ENCODE data around the gene TUBGCP5.
"Not testable (repeated sequence)": the region's sequence is repeated elsewhere in the genome, so short reads cannot be mapped to it uniquely, and the experiment has no call there.

TUBGCP5 gene

DNA sequence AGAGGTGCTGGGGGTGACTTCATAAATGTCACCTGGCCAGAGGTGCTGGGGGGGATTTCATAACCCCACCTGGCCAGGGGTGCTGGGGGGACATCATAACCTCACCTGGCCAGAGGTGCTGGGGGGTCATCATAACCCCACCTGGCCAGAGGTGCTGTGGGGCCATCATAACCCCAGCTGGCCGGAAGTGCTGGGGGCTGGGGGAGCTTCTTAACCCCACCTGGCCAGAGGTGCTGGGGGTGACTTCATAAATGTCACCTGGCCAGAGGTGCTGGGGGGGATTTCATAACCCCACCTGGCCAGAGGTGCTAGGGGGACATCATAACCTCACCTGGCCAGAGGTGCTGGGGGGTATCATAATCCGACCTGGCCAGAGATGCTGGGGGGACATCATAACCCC is 4.6 kb upstream of the TUBGCP5 start:
- H3K4me1 ChIP-seq (ENCODE audit: control insufficient read depth, insufficient read depth, low read length, poor library complexity, severe bottlenecking); DNase-seq; H3K27me3 ChIP-seq (replicated peaks; ENCODE audit: control insufficient read depth, insufficient read depth, low read length, poor library complexity, severe bottlenecking); H3K27ac ChIP-seq (ENCODE audit: insufficient read depth, low read length, poor library complexity, severe bottlenecking); H3K4me3 ChIP-seq (ENCODE audit: insufficient read depth, low read depth, low read length, poor library complexity, severe bottlenecking); H3K9me3 ChIP-seq (ENCODE audit: control insufficient read depth, low read length); H3K36me3 ChIP-seq (ENCODE audit: control insufficient read depth, insufficient read depth, low read length): not testable (repeated sequence)

DNA sequence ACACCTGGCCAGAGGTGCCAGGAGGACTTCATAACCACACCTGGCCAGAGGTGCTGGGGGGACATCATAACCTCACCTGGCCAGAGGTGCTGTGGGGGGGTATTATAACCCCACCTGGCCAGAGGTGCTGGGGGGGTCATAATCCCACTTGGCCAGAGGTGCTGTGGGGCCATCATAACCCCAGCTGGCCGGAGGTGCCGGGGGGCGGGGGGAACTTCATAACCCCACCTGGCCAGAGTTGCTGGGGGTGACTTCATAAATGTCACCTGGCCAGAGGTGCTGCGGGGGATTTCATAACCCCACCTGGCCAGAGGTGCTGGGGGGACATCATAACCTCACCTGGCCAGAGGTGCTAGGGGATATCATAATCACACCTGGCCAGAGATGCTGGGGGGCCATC is 4.2 kb upstream of the TUBGCP5 start:
- not testable (repeated sequence) for H3K9me3 ChIP-seq (ENCODE audit: control insufficient read depth, low read length); H3K27ac ChIP-seq (ENCODE audit: insufficient read depth, low read length, poor library complexity, severe bottlenecking); H3K4me1 ChIP-seq (ENCODE audit: control insufficient read depth, insufficient read depth, low read length, poor library complexity, severe bottlenecking); H3K27me3 ChIP-seq (replicated peaks; ENCODE audit: control insufficient read depth, insufficient read depth, low read length, poor library complexity, severe bottlenecking); DNase-seq; H3K36me3 ChIP-seq (ENCODE audit: control insufficient read depth, insufficient read depth, low read length); H3K4me3 ChIP-seq (ENCODE audit: insufficient read depth, low read depth, low read length, poor library complexity, severe bottlenecking)

DNA sequence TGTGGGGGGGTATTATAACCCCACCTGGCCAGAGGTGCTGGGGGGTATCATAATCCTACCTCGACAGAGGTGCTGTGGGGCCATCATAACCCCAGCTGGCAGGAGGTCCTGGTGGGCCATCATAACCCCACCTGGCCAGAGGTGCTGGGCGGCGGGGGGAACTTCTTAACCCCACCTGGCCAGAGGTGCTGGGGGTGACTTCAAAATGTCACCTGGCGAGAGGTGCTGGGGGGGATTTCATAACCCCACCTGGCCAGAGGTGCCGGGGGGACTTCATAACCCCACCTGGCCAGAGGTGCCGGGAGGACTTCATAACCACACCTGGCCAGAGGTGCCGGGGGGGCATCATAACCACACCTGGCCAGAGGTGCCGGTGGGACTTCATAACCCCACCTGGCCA is 2.4 kb upstream of the TUBGCP5 start:
- not testable (repeated sequence) for DNase-seq; H3K9me3 ChIP-seq (ENCODE audit: control insufficient read depth, low read length); H3K27me3 ChIP-seq (replicated peaks; ENCODE audit: control insufficient read depth, insufficient read depth, low read length, poor library complexity, severe bottlenecking); H3K27ac ChIP-seq (ENCODE audit: insufficient read depth, low read length, poor library complexity, severe bottlenecking); H3K4me3 ChIP-seq (ENCODE audit: insufficient read depth, low read depth, low read length, poor library complexity, severe bottlenecking); H3K36me3 ChIP-seq (ENCODE audit: control insufficient read depth, insufficient read depth, low read length); H3K4me1 ChIP-seq (ENCODE audit: control insufficient read depth, insufficient read depth, low read length, poor library complexity, severe bottlenecking)

DNA sequence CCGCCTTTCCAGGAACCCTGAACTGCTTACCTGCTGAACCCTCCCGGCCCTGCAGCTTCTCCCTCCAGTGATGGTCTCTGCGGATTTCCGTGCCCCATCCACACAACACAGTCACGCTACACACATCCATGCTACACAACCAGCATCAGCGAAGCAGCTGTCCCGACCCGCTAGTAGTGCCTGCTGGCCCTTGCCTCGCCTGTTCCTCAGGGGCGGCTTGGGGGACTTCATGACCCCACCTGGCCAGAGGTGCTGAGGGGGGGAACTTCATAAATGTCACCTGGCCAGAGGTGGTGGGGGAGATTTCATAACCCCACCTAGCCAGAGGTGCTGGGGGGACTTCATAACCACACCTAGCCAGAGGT is 530 bp upstream of the TUBGCP5 start:
- DNase-seq = no peak
- H3K4me1 ChIP-seq (ENCODE audit: control insufficient read depth, insufficient read depth, low read length, poor library complexity, severe bottlenecking) = peaks cover 10% of the 10 kb centered on the region
- peak overlapping the region; percentile 66 for H3K4me3 ChIP-seq (ENCODE audit: insufficient read depth, low read depth, low read length, poor library complexity, severe bottlenecking)
- no peaks in the 10 kb centered on the region for H3K9me3 ChIP-seq (ENCODE audit: control insufficient read depth, low read length)
- H3K27ac ChIP-seq (ENCODE audit: insufficient read depth, low read length, poor library complexity, severe bottlenecking) = no peak overlapping the region
- H3K27me3 ChIP-seq (replicated peaks; ENCODE audit: control insufficient read depth, insufficient read depth, low read length, poor library complexity, severe bottlenecking) = no peaks in the 10 kb centered on the region
- H3K36me3 ChIP-seq (ENCODE audit: control insufficient read depth, insufficient read depth, low read length) = peaks cover 5% of the 10 kb centered on the region

DNA sequence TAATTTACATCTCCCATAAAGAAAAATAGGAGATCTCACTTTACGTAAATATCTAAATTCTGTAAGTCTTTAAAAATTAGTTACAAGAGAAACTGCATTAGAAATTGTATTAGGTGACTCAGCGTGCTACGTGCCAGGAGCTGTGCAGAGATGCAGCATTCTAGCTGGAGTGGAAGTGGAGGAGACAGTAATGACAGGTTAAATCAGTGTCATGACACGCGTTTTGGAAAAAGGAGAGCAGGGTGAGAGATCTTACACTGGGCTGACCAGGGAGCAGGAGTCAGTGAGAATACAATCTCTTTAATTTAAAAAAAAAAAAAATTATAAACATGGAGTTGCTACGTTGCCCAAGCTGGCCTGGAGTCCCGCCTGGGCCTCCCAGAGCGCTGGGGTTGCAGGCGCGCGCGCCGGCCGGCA is 635 bp downstream of the TUBGCP5 start:
- Histone ChIP-seq H3K36me3 (ENCODE audit: control insufficient read depth, insufficient read depth, low read length) (peaks cover 8% of the 10 kb centered on the region), H3K27ac (ENCODE audit: insufficient read depth, low read length, poor library complexity, severe bottlenecking) (peak overlapping the region; percentile 52), H3K27me3 (replicated peaks; ENCODE audit: control insufficient read depth, insufficient read depth, low read length, poor library complexity, severe bottlenecking) (no peaks in the 10 kb centered on the region), H3K9me3 (ENCODE audit: control insufficient read depth, low read length) (no peaks in the 10 kb centered on the region), H3K4me1 (ENCODE audit: control insufficient read depth, insufficient read depth, low read length, poor library complexity, severe bottlenecking) (peaks cover 10% of the 10 kb centered on the region), H3K4me3 (ENCODE audit: insufficient read depth, low read depth, low read length, poor library complexity, severe bottlenecking) (peak overlapping the region; percentile 66)
- no peak for DNase-seq

DNA sequence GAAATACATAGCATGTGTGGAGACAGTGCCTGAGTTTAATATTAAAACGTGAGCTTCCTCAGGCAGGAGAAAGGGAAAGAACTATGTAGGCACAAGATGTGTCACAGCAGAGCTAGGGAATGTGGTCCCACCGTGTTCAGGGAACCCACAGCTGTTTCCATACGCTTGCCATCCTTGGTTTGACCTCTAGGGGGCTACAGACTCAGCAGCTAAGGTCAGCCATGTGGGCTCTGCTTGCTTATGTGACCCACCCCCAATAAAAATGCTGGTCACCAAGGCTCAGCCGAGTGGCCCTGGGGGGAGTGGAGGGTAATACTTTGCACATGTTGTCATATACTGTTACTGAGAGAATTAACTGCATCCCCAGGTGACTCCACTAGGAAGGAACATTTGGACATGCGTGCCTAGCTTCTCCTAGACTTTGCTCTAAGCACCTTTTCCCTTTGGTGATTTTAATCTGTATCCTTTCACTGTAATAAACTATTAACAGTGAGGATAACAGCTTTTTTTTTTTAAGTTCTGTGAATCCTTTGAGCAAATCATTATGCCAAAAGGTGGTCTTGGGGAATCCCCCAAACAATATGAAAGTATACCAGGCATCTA is 3.3 kb downstream of the TUBGCP5 start:
- Histone ChIP-seq H3K9me3 (ENCODE audit: control insufficient read depth, low read length) (no peaks in the 10 kb centered on the region), H3K4me3 (ENCODE audit: insufficient read depth, low read depth, low read length, poor library complexity, severe bottlenecking) (no peak overlapping the region), H3K27me3 (replicated peaks; ENCODE audit: control insufficient read depth, insufficient read depth, low read length, poor library complexity, severe bottlenecking) (no peaks in the 10 kb centered on the region), H3K27ac (ENCODE audit: insufficient read depth, low read length, poor library complexity, severe bottlenecking) (no peak overlapping the region), H3K4me1 (ENCODE audit: control insufficient read depth, insufficient read depth, low read length, poor library complexity, severe bottlenecking) (peaks cover 10% of the 10 kb centered on the region), H3K36me3 (ENCODE audit: control insufficient read depth, insufficient read depth, low read length) (peaks cover 22% of the 10 kb centered on the region)
- DNase-seq = peak in 1 of 3 donors; percentile 30

DNA sequence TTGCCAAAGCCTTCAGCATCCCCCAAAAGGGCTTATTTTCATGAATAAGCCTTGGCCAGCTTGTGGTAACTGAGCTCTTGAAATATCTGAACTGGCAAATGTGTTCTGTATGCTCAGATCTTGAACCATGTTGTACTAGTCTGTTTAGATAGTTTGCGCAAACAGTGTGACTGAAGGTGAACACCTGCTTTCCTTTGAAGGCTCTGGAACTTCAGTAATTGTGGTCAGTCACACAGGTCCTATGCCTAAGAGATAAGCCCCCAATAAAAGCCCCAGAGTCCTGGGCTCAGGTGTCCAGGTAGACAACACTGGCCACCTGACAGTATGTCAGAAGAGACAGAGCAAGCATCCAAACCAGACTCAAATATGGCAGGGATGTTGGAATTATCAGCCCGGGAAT is 5.4 kb downstream of the TUBGCP5 start:
- H3K27ac ChIP-seq (ENCODE audit: insufficient read depth, low read length, poor library complexity, severe bottlenecking) = no peak overlapping the region
- H3K4me3 ChIP-seq (ENCODE audit: insufficient read depth, low read depth, low read length, poor library complexity, severe bottlenecking) = no peak overlapping the region
- DNase-seq = no peak
- no peaks in the 10 kb centered on the region for H3K9me3 ChIP-seq (ENCODE audit: control insufficient read depth, low read length)
- H3K4me1 ChIP-seq (ENCODE audit: control insufficient read depth, insufficient read depth, low read length, poor library complexity, severe bottlenecking) = peaks cover 7% of the 10 kb centered on the region
- H3K27me3 ChIP-seq (replicated peaks; ENCODE audit: control insufficient read depth, insufficient read depth, low read length, poor library complexity, severe bottlenecking) = no peaks in the 10 kb centered on the region
- H3K36me3 ChIP-seq (ENCODE audit: control insufficient read depth, insufficient read depth, low read length) = peaks cover 40% of the 10 kb centered on the region

DNA sequence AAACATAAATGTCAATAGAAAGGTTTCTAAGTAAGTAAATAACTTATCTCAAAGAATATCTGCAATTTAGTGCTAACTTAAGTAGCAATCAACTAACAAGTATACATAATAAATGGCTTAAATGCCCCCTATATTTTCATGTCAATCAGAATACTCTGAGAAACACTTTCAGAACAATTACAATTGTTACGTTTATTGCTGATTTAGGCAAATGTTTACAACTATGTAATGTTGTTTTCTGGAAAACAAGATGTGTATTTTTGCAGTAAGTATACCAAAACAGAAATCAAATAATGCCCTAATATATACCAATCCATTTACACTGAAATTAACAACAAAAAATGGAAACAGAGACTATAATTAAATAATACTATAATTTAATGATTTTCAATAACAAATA is 13.2 kb downstream of the TUBGCP5 start:
- no peak overlapping the region for H3K4me3 ChIP-seq (ENCODE audit: insufficient read depth, low read depth, low read length, poor library complexity, severe bottlenecking)
- no peaks in the 10 kb centered on the region for H3K27me3 ChIP-seq (replicated peaks; ENCODE audit: control insufficient read depth, insufficient read depth, low read length, poor library complexity, severe bottlenecking)
- H3K9me3 ChIP-seq (ENCODE audit: control insufficient read depth, low read length) = no peaks in the 10 kb centered on the region
- H3K36me3 ChIP-seq (ENCODE audit: control insufficient read depth, insufficient read depth, low read length) = peaks cover 66% of the 10 kb centered on the region
- no peaks in the 10 kb centered on the region for H3K4me1 ChIP-seq (ENCODE audit: control insufficient read depth, insufficient read depth, low read length, poor library complexity, severe bottlenecking)
- no peak for DNase-seq
- no peak overlapping the region for H3K27ac ChIP-seq (ENCODE audit: insufficient read depth, low read length, poor library complexity, severe bottlenecking)

DNA sequence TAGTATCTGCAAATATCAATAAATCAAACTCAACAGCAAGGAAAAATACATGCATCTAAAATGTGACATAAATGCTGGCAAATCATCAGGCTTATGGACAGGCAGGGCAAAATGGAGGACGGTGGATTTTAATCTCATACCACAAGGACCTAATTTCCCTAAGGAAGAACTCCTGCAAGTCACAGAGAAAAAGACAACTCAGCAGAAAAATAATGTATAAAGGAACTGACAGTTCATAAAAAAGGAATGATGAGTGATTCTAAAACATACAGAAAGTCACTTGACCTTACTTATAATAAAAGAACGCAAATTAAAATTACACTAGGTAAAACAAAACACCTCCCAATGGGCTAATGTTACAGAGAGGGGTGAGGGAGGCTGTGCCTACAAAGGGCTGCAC is 17.2 kb downstream of the TUBGCP5 start:
- Histone ChIP-seq H3K9me3 (ENCODE audit: control insufficient read depth, low read length) (no peaks in the 10 kb centered on the region), H3K4me3 (ENCODE audit: insufficient read depth, low read depth, low read length, poor library complexity, severe bottlenecking) (no peak overlapping the region), H3K27me3 (replicated peaks; ENCODE audit: control insufficient read depth, insufficient read depth, low read length, poor library complexity, severe bottlenecking) (no peaks in the 10 kb centered on the region), H3K4me1 (ENCODE audit: control insufficient read depth, insufficient read depth, low read length, poor library complexity, severe bottlenecking) (no peaks in the 10 kb centered on the region), H3K27ac (ENCODE audit: insufficient read depth, low read length, poor library complexity, severe bottlenecking) (no peak overlapping the region), H3K36me3 (ENCODE audit: control insufficient read depth, insufficient read depth, low read length) (peaks cover 58% of the 10 kb centered on the region)
- no peak for DNase-seq

DNA sequence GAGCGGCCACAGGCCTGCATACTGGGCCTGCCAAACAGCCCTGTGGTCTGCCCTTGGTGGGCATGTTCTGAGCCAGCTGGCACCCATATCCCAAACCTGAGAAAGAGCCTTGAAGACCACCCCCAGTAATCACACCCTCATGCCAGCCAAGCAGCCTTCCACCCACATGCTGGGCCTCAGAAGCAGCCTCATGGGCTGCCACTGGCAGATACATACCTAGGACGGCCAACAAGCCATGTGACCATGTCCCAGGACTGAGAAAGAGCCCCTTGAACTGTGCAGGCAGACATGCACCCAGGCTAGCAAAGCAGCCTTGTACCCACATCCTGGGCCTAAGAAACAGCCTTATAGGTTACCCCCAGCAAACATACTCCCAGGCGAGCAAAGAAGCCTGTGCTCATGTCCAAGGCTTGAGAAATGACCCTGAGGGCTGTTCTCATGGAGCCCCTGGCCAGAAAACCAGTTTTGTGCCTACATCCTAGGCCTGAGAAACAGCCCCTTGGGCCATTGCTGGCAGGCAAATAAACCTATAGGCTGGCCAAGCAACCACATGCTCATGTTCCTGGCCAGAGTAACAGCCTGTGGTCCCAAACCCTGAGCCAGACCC is 24.9 kb downstream of the TUBGCP5 start:
- H3K27me3 ChIP-seq (replicated peaks; ENCODE audit: control insufficient read depth, insufficient read depth, low read length, poor library complexity, severe bottlenecking) = no peaks in the 10 kb centered on the region
- H3K36me3 ChIP-seq (ENCODE audit: control insufficient read depth, insufficient read depth, low read length) = peaks cover 52% of the 10 kb centered on the region
- H3K9me3 ChIP-seq (ENCODE audit: control insufficient read depth, low read length) = no peaks in the 10 kb centered on the region
- no peak overlapping the region for H3K4me3 ChIP-seq (ENCODE audit: insufficient read depth, low read depth, low read length, poor library complexity, severe bottlenecking)
- no peak overlapping the region for H3K27ac ChIP-seq (ENCODE audit: insufficient read depth, low read length, poor library complexity, severe bottlenecking)
- H3K4me1 ChIP-seq (ENCODE audit: control insufficient read depth, insufficient read depth, low read length, poor library complexity, severe bottlenecking) = no peaks in the 10 kb centered on the region
- no peak for DNase-seq

Measured in effector memory CD4-positive, alpha-beta T cell (primary cell).